T-helper 1 cell treated with Interleukin-12 subunit alpha and Interleukin-12 subunit beta and Interleukin-4 antibody, amounts not matched to agents 30 μg/mL and 1 μg/mL, for 36 hours (primary cell): ENCODE results near the gene ATG16L2.
"Not testable (repeated sequence)": the region's sequence is repeated elsewhere in the genome, so short reads cannot be mapped to it uniquely, and the experiment has no call there.

Experiments
- H3K27ac Mint-ChIP-seq: one replicate; pipeline ENCODE4 v1.8.0; 2021; ENCODE audit warnings: mild to moderate bottlenecking, mixed read lengths
- H3K27me3 Mint-ChIP-seq: one replicate; pipeline ENCODE4 v1.8.0; 2021; ENCODE audit warnings: low read depth, mixed read lengths
- H3K36me3 Mint-ChIP-seq: one replicate; pipeline ENCODE4 v1.8.0; 2021; ENCODE audit warnings: low read depth, mixed read lengths
- H3K4me1 Mint-ChIP-seq: one replicate; pipeline ENCODE4 v1.8.0; 2021; ENCODE audit warnings: low read depth, mixed read lengths
- H3K4me3 Mint-ChIP-seq: one replicate; pipeline ENCODE4 v1.8.0; 2021; ENCODE audit warnings: mild to moderate bottlenecking, moderate library complexity, mixed read lengths
- H3K9me3 Mint-ChIP-seq: one replicate; pipeline ENCODE4 v1.8.0; 2021; ENCODE audit warnings: mixed read lengths

Gene ATG16L2

DNA sequence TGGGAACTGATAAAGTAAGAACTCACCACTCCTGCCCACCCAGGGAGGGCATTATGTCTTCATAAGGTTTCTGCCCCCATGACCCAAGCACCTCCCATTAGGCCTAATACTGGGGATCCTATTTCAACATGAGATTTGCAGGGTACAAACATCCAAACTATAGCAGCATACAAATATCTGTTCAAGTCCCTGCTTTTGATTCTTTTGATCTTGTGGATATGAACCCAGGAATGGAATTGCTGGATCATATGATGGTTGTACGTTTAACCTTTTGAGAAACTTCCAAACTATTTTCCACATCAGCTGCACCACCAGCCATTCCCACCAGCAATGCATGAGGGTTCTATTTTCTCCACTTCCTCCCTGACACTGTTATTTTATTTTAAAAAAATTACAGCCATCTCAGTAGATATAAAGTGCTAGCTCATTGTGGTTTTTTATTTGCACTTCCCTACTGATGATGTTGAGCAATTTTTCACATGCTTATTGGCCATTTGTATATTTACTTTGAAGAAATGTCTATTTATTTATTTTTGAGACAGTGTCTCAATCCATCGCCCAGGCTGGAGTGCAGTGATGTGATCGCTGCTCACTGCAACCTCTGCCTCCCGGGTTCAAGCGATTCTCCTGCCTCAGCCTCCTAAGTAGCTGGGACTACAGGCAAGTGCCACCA lies 7.1 kb upstream of the ATG16L2 start:
- peaks cover 16% of the 10 kb centered on the region for H3K4me1 Mint-ChIP-seq
- no peaks in the 10 kb centered on the region for H3K9me3 Mint-ChIP-seq
- H3K27me3 Mint-ChIP-seq, result no peaks in the 10 kb centered on the region
- no peak overlapping the region for H3K27ac Mint-ChIP-seq
- peaks cover 29% of the 10 kb centered on the region for H3K36me3 Mint-ChIP-seq
- no peak overlapping the region for H3K4me3 Mint-ChIP-seq

DNA sequence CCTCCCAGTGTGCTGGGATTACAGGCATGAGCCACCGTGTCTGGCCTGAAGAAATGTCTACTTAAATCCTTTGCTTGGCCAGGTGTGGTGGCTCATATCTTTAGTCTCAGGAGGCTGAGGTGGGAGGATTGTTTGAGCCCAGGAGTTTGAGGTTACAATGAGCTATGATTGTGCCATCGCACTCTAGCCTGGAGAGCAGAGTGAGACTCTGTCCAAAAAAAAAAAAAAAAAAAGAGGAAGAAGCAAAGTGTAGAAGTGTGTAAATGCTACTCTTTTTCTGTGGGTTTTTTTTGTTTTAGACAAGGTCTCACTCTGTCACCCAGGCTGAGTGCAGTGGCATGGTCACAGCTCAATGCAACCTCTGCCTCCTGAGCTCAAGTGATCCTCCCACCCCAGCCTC lies 6.4 kb upstream of the ATG16L2 start:
- Mint-ChIP-seq H3K27ac (no peak overlapping the region), H3K27me3 (no peaks in the 10 kb centered on the region), H3K4me3 (no peak overlapping the region), H3K9me3 (no peaks in the 10 kb centered on the region), H3K36me3 (peaks cover 29% of the 10 kb centered on the region), H3K4me1 (peaks cover 20% of the 10 kb centered on the region)

- peaks cover 23% of the 10 kb centered on the region for H3K4me1 Mint-ChIP-seq
- no peaks in the 10 kb centered on the region for H3K27me3 Mint-ChIP-seq
- H3K4me3 Mint-ChIP-seq, result no peak overlapping the region
- peaks cover 30% of the 10 kb centered on the region for H3K36me3 Mint-ChIP-seq
- H3K9me3 Mint-ChIP-seq, result no peaks in the 10 kb centered on the region
- H3K27ac Mint-ChIP-seq, result no peak overlapping the region
These were observed 5.8 kb upstream of the ATG16L2 start for GRCh38 chr11:72808331-72808798.

- Mint-ChIP-seq H3K4me3 (peak overlapping the region; percentile 79), H3K4me1 (peaks cover 30% of the 10 kb centered on the region), H3K36me3 (peaks cover 35% of the 10 kb centered on the region)
- H3K27me3 Mint-ChIP-seq, H3K9me3 Mint-ChIP-seq, H3K27ac Mint-ChIP-seq: not testable (repeated sequence)
These were observed 2.5 kb upstream of the ATG16L2 start for GRCh38 chr11:72811686-72812085.

GRCh38 chr11:72812604-72812966 lies 1.6 kb upstream of the ATG16L2 start:
- Mint-ChIP-seq H3K36me3 (peaks cover 38% of the 10 kb centered on the region), H3K9me3 (no peaks in the 10 kb centered on the region), H3K27me3 (no peaks in the 10 kb centered on the region), H3K4me3 (peak overlapping the region; percentile 97), H3K4me1 (peaks cover 33% of the 10 kb centered on the region), H3K27ac (peak overlapping the region; percentile 90)

DNA sequence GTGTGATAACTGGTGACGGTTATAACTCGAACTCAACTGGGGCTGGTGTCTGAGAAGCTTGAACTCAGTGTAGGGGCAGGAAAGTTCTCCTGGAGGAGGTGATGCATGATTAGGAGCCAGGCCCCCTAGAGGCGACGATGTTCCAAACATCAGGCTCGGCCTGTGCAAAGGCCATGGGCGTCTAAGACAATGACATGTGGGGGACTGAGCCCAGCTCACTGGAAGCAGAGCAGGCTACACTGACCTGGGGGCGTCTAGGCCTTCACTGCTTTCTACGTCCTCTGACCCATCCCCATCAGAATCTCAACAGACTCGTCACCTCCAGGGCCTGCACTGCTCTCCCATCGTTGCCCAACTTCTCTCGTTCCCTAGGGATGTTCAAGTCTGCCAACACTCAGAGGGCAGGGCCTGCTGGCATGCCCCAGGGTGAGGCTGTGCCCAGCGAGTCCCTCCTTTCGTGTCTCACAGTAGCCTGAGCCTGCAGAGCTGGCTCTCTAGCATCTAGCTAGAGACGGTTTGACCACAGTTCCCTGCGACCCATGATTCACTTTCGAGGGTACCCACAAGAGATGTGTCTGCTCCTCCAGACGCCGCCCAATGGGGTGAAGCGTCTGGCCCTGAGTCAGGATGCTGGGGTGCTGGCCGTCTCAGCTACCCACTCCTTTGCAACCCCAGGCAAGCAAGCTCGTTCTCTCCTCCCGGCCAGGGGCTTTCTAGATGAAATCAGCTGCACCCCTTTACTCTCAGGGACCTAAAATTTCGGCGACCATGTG lies 1.1 kb upstream of the ATG16L2 start:
- peaks cover 43% of the 10 kb centered on the region for H3K36me3 Mint-ChIP-seq
- H3K27ac Mint-ChIP-seq, result peak overlapping the region; percentile 90
- peak overlapping the region; percentile 97 for H3K4me3 Mint-ChIP-seq
- H3K9me3 Mint-ChIP-seq, result no peaks in the 10 kb centered on the region
- no peaks in the 10 kb centered on the region for H3K27me3 Mint-ChIP-seq
- peaks cover 33% of the 10 kb centered on the region for H3K4me1 Mint-ChIP-seq

DNA sequence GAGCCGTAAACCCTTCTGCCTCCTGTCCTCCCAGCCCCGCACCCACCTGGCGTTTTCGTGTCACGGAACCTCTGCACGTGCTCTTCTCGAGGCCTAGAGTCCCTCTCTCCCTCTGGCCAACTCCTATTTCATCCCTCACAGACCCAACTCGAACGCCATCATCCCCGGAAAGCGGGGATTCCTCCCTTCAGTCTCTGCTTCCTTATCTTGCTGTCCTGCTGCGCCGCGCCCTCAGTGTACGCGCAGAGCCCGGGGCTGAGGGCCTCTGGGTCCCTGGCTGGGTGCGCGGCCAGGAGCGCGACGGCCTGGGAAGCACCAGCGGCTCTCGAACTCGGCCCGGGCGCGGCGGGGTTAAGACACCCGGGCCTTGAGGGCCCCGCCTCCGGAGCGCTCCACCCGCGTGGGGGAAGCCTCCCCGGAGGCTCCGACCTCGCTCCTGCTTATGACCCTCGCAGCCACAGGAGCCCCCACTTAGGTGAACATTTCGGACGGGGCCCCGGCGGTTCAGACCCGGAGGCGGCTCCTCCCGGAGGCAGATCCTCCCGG lies 398 bp upstream of the ATG16L2 start:
- H3K27me3 Mint-ChIP-seq, result no peaks in the 10 kb centered on the region
- peaks cover 33% of the 10 kb centered on the region for H3K4me1 Mint-ChIP-seq
- peaks cover 43% of the 10 kb centered on the region for H3K36me3 Mint-ChIP-seq
- H3K9me3 Mint-ChIP-seq, result no peaks in the 10 kb centered on the region
- peak overlapping the region; percentile 90 for H3K27ac Mint-ChIP-seq
- peak overlapping the region; percentile 97 for H3K4me3 Mint-ChIP-seq

DNA sequence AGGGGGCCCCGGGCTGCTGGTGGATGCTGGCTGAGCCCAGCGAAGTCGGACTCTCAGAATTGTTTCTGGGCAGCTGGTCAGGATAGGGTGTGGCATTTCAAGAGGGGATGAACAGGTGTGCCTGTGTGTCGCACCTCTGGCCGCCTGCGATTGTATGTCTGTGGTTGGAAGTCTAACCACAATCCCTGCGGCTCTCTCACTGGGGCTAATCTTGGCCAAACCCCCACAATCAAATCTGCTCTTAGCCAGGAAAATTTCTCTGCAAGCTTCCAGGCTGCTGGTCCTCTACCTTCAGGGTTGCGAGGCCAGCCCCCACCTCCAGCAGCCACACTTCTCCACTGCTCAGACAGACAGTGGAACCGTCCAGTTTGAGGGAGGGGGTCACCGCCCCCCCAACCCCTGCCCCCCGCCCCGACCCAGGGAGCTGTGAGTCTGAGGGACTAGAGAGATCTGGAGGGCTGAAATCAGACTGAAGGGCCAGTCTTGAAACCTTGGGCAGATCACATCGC lies 953 bp downstream of the ATG16L2 start:
- H3K27me3 Mint-ChIP-seq, result no peaks in the 10 kb centered on the region
- H3K4me1 Mint-ChIP-seq, result peaks cover 35% of the 10 kb centered on the region
- peaks cover 44% of the 10 kb centered on the region for H3K36me3 Mint-ChIP-seq
- H3K9me3 Mint-ChIP-seq, result no peaks in the 10 kb centered on the region
- H3K27ac Mint-ChIP-seq, result peak overlapping the region; percentile 99
- H3K4me3 Mint-ChIP-seq, result peak overlapping the region; percentile 98

DNA sequence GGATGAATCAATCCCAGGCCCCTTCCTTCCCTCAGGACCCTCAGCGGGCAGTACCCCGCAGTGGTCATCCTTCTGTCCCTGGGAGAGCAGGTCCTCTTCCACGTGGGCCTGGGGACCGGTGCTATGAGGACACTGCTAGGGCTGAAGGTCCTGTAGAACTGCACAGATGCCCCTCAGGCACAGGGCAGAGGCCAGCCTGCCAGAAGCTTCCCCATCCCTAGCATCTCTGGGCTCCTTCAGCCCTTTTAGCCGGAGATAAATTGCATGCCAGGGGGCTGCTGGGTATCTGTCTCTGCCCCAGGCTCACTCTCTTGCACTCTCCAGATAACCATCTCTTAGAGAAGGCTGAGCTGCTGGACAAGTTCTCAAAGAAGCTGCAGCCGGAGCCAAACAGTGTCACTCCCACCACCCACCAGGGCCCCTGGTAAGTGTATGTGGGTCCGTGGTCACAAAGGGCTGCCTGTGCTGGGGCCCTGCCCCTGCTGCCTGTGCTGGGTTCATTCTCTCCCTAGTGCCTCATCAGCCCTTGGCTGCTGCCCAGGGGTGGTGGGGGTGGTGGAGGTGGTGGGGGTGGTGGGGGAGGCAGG lies 2.3 kb downstream of the ATG16L2 start:
- peaks cover 38% of the 10 kb centered on the region for H3K36me3 Mint-ChIP-seq
- H3K27ac Mint-ChIP-seq, result peak overlapping the region; percentile 99
- H3K27me3 Mint-ChIP-seq, result no peaks in the 10 kb centered on the region
- no peaks in the 10 kb centered on the region for H3K9me3 Mint-ChIP-seq
- peak overlapping the region; percentile 98 for H3K4me3 Mint-ChIP-seq
- peaks cover 29% of the 10 kb centered on the region for H3K4me1 Mint-ChIP-seq

- peak overlapping the region; percentile 32 for H3K27ac Mint-ChIP-seq
- peaks cover 18% of the 10 kb centered on the region for H3K4me1 Mint-ChIP-seq
- peak overlapping the region; percentile 49 for H3K4me3 Mint-ChIP-seq
- H3K9me3 Mint-ChIP-seq, result no peaks in the 10 kb centered on the region
- peaks cover 32% of the 10 kb centered on the region for H3K36me3 Mint-ChIP-seq
- no peaks in the 10 kb centered on the region for H3K27me3 Mint-ChIP-seq
These were observed 3.8 kb downstream of the ATG16L2 start for GRCh38 chr11:72817966-72818365.

GRCh38 chr11:72818971-72819370 lies 4.8 kb downstream of the ATG16L2 start:
- Mint-ChIP-seq H3K36me3 (peaks cover 41% of the 10 kb centered on the region), H3K27ac (no peak overlapping the region), H3K9me3 (no peaks in the 10 kb centered on the region), H3K4me3 (no peak overlapping the region), H3K27me3 (no peaks in the 10 kb centered on the region), H3K4me1 (peaks cover 13% of the 10 kb centered on the region)

- H3K4me1 Mint-ChIP-seq, result peaks cover 10% of the 10 kb centered on the region
- no peaks in the 10 kb centered on the region for H3K27me3 Mint-ChIP-seq
- H3K36me3 Mint-ChIP-seq, result peaks cover 40% of the 10 kb centered on the region
- H3K4me3 Mint-ChIP-seq, result no peak overlapping the region
- H3K27ac Mint-ChIP-seq, result no peak overlapping the region
- H3K9me3 Mint-ChIP-seq, result no peaks in the 10 kb centered on the region
These were observed 6.4 kb downstream of the ATG16L2 start for GRCh38 chr11:72820439-72821139.

DNA sequence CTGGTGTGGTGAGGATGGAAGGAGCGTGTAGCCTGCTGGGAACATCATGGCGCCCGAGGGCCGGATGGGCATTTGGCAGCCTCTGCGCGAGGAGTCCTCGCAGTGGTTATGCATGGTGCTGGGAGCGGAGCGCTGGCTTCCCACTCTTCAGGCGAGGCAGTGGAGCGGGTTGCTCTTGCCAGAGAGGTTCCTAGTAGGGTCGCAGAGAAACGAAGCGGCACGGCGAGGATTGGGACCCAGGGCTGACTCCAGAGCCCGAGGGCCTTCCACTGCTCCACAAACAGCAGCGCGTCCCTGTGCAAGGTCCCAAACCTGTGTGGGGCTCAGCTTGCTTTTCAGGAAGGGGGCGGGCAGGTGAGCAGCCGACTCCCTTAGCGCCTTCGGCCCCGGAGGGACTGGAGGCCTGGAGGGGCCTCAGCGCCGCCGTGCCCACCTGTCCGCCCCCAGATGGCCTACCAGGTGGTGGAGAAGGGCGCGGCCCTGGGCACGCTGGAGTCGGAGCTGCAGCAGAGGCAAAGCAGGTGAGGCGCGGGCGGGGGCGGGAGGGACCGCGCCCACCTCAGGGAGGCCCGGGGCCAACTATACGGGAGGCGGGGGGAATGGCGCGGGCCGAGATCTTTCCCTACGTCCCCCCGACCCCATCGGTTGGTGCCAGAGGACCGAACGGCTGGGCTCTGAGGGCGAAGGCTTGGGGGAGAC lies 7.2 kb downstream of the ATG16L2 start:
- Mint-ChIP-seq H3K4me1 (peaks cover 8% of the 10 kb centered on the region), H3K36me3 (peaks cover 39% of the 10 kb centered on the region), H3K4me3 (no peak overlapping the region), H3K9me3 (no peaks in the 10 kb centered on the region), H3K27me3 (no peaks in the 10 kb centered on the region), H3K27ac (no peak overlapping the region)
